H9 (cell line): ENCODE data around the gene TMEM132D. TPM values are rescaled to one million over a fixed set of nuclear protein-coding genes. Genes with fewer than 3 reads are reported as not detected.

Experiments
- DNase-seq: peaks from one replicate; pipeline ENCODE4 v3.0.0-alpha.2; 2017
- H2AFZ ChIP-seq: one replicate; pipeline ENCODE4 v1.6.1; 2013; ENCODE audit warnings: mild to moderate bottlenecking, low read length, control low read depth, moderate library complexity
- H2AK5ac ChIP-seq: 2 replicates; pipeline ENCODE4 v1.6.1; 2013; ENCODE audit warnings: low read length, control low read depth, mixed read lengths; ENCODE audit not compliant: insufficient read length
- H2BK120ac ChIP-seq: one replicate; pipeline ENCODE4 v1.6.1; 2013; ENCODE audit warnings: low read depth, mild to moderate bottlenecking, low read length, control low read depth, inconsistent platforms; ENCODE audit not compliant: poor library complexity, severe bottlenecking
- H2BK12ac ChIP-seq: 2 replicates; pipeline ENCODE4 v1.6.1; 2013; ENCODE audit warnings: low read length, control low read depth, mixed read lengths, low read depth; ENCODE audit not compliant: insufficient read length
- H2BK15ac ChIP-seq: 2 replicates; pipeline ENCODE4 v1.6.1; 2013; ENCODE audit warnings: low read depth, low read length, control low read depth
- H2BK20ac ChIP-seq: one replicate; pipeline ENCODE4 v1.6.1; 2013; ENCODE audit warnings: low read depth, mild to moderate bottlenecking, low read length, control low read depth, inconsistent platforms; ENCODE audit not compliant: poor library complexity, severe bottlenecking
- H2BK5ac ChIP-seq: 2 replicates; pipeline ENCODE4 v1.6.1; 2013; ENCODE audit warnings: low read length, control low read depth, mixed read lengths; ENCODE audit not compliant: insufficient read length
- H3K14ac ChIP-seq: 2 replicates; pipeline ENCODE4 v1.6.1; 2013; ENCODE audit warnings: low read length, control low read depth; ENCODE audit not compliant: insufficient read depth
- H3K18ac ChIP-seq: 2 replicates; pipeline ENCODE4 v1.6.1; 2013; ENCODE audit warnings: low read depth, mild to moderate bottlenecking, mixed read lengths, low read length, control low read depth; ENCODE audit not compliant: insufficient read length
- H3K23ac ChIP-seq: 2 replicates; pipeline ENCODE4 v1.6.1; 2013; ENCODE audit warnings: low read length, control low read depth, mixed read lengths, low read depth; ENCODE audit not compliant: insufficient read length
- H3K23me2 ChIP-seq: 2 replicates; pipeline ENCODE4 v1.6.1; 2013; ENCODE audit warnings: low read depth, mild to moderate bottlenecking, mixed read lengths, low read length, control low read depth; ENCODE audit not compliant: insufficient read length, poor library complexity, severe bottlenecking
- H3K27ac ChIP-seq: 2 replicates; pipeline ENCODE4 v1.5.1; 2013; ENCODE audit warnings: low read length, control low read depth, mixed read lengths, low read depth; ENCODE audit not compliant: insufficient read length
- H3K27me3 ChIP-seq: 2 replicates; pipeline ENCODE4 v1.6.1; 2013; ENCODE audit warnings: low read length, control low read depth, inconsistent platforms; ENCODE audit not compliant: insufficient read depth
- H3K4ac ChIP-seq: 2 replicates; pipeline ENCODE4 v1.6.1; 2013; ENCODE audit warnings: low read depth, mild to moderate bottlenecking, control low read depth, inconsistent platforms, low read length, moderate library complexity
- H3K4me1 ChIP-seq: 2 replicates; pipeline ENCODE4 v1.6.1; 2013; ENCODE audit warnings: low read length, control low read depth, inconsistent platforms; ENCODE audit not compliant: insufficient read depth
- H3K4me2 ChIP-seq: 2 replicates; pipeline ENCODE4 v1.6.1; 2013; ENCODE audit warnings: low read length, control low read depth, mixed read lengths; ENCODE audit not compliant: insufficient read length, insufficient read depth
- H3K56ac ChIP-seq: 2 replicates; pipeline ENCODE4 v1.6.1; 2013; ENCODE audit warnings: low read depth, mild to moderate bottlenecking, mixed read lengths, low read length, control low read depth; ENCODE audit not compliant: insufficient read length
- H3K79me1 ChIP-seq: 2 replicates; pipeline ENCODE4 v1.6.1; 2013; ENCODE audit warnings: low read depth, mild to moderate bottlenecking, moderate library complexity, low read length, control low read depth, inconsistent platforms; ENCODE audit not compliant: insufficient read depth, poor library complexity, severe bottlenecking
- H3K79me2 ChIP-seq: 2 replicates; pipeline ENCODE4 v1.6.1; 2013; ENCODE audit warnings: low read length, control low read depth, inconsistent platforms; ENCODE audit not compliant: insufficient read depth
- H3K9ac ChIP-seq: 2 replicates; pipeline ENCODE4 v1.6.1; 2013; ENCODE audit warnings: low read length, control low read depth, mixed read lengths; ENCODE audit not compliant: insufficient read length; ENCODE audit errors: extremely low read depth
- H3K9me3 ChIP-seq: one replicate; pipeline ENCODE4 v1.6.1; 2013; ENCODE audit warnings: low read depth, low read length, inconsistent platforms; ENCODE audit not compliant: control insufficient read depth
- H3T11ph ChIP-seq: one replicate; pipeline ENCODE4 v1.6.1; 2013; ENCODE audit warnings: mild to moderate bottlenecking, low read length, control low read depth, inconsistent platforms
- H4K20me1 ChIP-seq: one replicate; pipeline ENCODE4 v1.6.1; 2013; ENCODE audit not compliant: control insufficient read depth, insufficient read length, insufficient read depth
- H4K5ac ChIP-seq: 2 replicates; pipeline ENCODE4 v1.6.1; 2013; ENCODE audit warnings: low read depth, mild to moderate bottlenecking, mixed read lengths, low read length, control low read depth; ENCODE audit not compliant: insufficient read length
- H4K8ac ChIP-seq: replicated peaks from 2 replicates; pipeline ENCODE4 v1.6.1; 2013; ENCODE audit warnings: low read length, control low read depth, mixed read lengths, low read depth; ENCODE audit not compliant: insufficient read length
- H4K91ac ChIP-seq: 2 replicates; pipeline ENCODE4 v1.6.1; 2013; ENCODE audit warnings: low read depth, mild to moderate bottlenecking, moderate library complexity, mixed read lengths, low read length, control low read depth; ENCODE audit not compliant: insufficient read length
- H3K27ac Mint-ChIP-seq, 3 experiments: 2 replicates in 2 of 3; 3 replicates in 1 of 3; pipeline ENCODE4 v1.8.0; 2020 to 2021; ENCODE audit warnings: mixed read lengths in 3 of 3, mild to moderate bottlenecking in 1 of 3, moderate library complexity in 1 of 3
- H3K27me3 Mint-ChIP-seq: 2 replicates; pipeline ENCODE4 v1.8.0; 2021; ENCODE audit warnings: low read depth, mild to moderate bottlenecking, moderate library complexity, mixed read lengths
- H3K36me3 Mint-ChIP-seq, 3 experiments: 2 replicates in 2 of 3; 3 replicates in 1 of 3; pipeline ENCODE4 v1.8.0; 2020 to 2021; ENCODE audit warnings: low read depth in 3 of 3, mixed read lengths in 3 of 3; ENCODE audit not compliant: insufficient read depth in 1 of 3
- H3K4me1 Mint-ChIP-seq, 2 experiments: 2 replicates each; pipeline ENCODE4 v1.8.0; 2020; ENCODE audit warnings: mixed read lengths in 2 of 2
- H3K4me3 Mint-ChIP-seq, 2 experiments: 2 replicates in 1 of 2; 3 replicates in 1 of 2; pipeline ENCODE4 v1.8.0; 2020 to 2021; ENCODE audit warnings: mild to moderate bottlenecking in 2 of 2, mixed read lengths in 2 of 2, moderate library complexity in 1 of 2
- H3K9me3 Mint-ChIP-seq, 2 experiments: 2 replicates in 1 of 2; 3 replicates in 1 of 2; pipeline ENCODE4 v1.8.0; 2020; ENCODE audit warnings: mild to moderate bottlenecking in 2 of 2, mixed read lengths in 2 of 2, moderate library complexity in 1 of 2
- WGBS: extraction: QIAGEN DNeasy Blood & Tissue Kit; methylation state at CpG from one replicate; pipeline ENCODE4 v1.1.7; 2013; ENCODE audit warnings: missing lambda C conversion rate, low lambda C conversion rate, mixed read lengths; ENCODE audit not compliant: insufficient read length; ENCODE audit errors: extremely low coverage; 5-methylcytosine and 5-hydroxymethylcytosine counted together
- total RNA-seq: library from RNA; stranded (reverse); gene quantifications from 2 replicates; pipeline ENCODE4 v1.2.1, GENCODE V29; 2021
- TF ChIP-seq, protein P1 (sequence below): fragments of 200-600 bp; sonication (generic); conservative IDR thresholded peaks from 3 replicates; pipeline ENCODE4 v1.8.0; 2021; ENCODE audit warnings: antibody characterized with exemption, mild to moderate bottlenecking

Gene TMEM132D
- total RNA-seq, 1 experiment from 2014 or later: 6.1 TPM

DNA sequence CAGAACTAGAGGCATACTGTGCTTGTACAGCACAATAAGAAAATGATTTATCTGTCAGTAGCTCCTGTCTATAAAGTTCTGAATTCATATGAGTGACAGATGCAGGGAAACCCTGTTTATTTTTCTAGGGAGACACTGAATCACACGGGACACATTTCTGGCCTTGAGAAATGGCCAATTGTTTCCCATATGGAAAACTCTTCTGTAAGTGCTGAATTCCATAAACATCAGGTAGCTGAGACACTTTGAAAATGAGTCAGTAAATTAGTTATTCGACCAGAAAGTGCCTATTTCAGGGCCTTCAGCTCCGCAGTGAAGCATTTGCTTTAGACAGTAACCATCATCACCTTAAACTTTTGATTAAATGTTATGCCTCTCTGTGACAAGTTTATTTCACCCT lies 184.4 kb downstream of the TMEM132D start:
- H2BK120ac ChIP-seq: no peak overlapping the region

More for the DNA sequence above, 184.4 kb downstream of the TMEM132D start:
- Histone ChIP-seq H4K8ac (no peak overlapping the region), H3K23ac (no peak overlapping the region), H2AK5ac (no peak overlapping the region), H3K9ac (no peak overlapping the region), H4K5ac (no peak overlapping the region), H3K27ac (no peak overlapping the region), H4K20me1 (no peaks in the 10 kb centered on the region), H3K18ac (no peak overlapping the region), H3K4me2 (no peak overlapping the region), H2BK12ac (no peak overlapping the region), H3K9me3 (no peaks in the 10 kb centered on the region), H2BK20ac (no peak overlapping the region), H2AFZ (no peak overlapping the region), H3K79me1 (no peaks in the 10 kb centered on the region), H2BK15ac (no peak overlapping the region), H2BK5ac (no peak overlapping the region), H3K14ac (no peak overlapping the region), H3K27me3 (no peaks in the 10 kb centered on the region), H3T11ph (no peak overlapping the region), H3K56ac (no peak overlapping the region), H3K79me2 (no peaks in the 10 kb centered on the region), H3K4ac (no peak overlapping the region), H3K4me1 (no peaks in the 10 kb centered on the region), H3K23me2 (peaks cover 3% of the 10 kb centered on the region), H4K91ac (no peak overlapping the region)
- TF ChIP-seq, protein P1, sequence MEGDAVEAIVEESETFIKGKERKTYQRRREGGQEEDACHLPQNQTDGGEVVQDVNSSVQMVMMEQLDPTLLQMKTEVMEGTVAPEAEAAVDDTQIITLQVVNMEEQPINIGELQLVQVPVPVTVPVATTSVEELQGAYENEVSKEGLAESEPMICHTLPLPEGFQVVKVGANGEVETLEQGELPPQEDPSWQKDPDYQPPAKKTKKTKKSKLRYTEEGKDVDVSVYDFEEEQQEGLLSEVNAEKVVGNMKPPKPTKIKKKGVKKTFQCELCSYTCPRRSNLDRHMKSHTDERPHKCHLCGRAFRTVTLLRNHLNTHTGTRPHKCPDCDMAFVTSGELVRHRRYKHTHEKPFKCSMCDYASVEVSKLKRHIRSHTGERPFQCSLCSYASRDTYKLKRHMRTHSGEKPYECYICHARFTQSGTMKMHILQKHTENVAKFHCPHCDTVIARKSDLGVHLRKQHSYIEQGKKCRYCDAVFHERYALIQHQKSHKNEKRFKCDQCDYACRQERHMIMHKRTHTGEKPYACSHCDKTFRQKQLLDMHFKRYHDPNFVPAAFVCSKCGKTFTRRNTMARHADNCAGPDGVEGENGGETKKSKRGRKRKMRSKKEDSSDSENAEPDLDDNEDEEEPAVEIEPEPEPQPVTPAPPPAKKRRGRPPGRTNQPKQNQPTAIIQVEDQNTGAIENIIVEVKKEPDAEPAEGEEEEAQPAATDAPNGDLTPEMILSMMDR: no peak
- Mint-ChIP-seq H3K4me1 (peaks cover 13 to 16% of the 10 kb centered on the region in 2 experiments; a peak in 3 of 4 replicates), H3K36me3 (peaks cover 4 to 18% (median 12%) of the 10 kb centered on the region in 3 experiments), H3K27me3 (no peaks in the 10 kb centered on the region; the same call in 1 of the 2 replicates), H3K27ac (no peak overlapping the region), H3K4me3 (no peak overlapping the region), H3K9me3 (no peaks in the 10 kb centered on the region)
- no CpG with 5 or more reads among the region's 3 CpGs for WGBS
- DNase-seq: no peak
